HepG2 (cell line): ENCODE data around the gene ACSM2A. TPM values are rescaled to one million over a fixed set of nuclear protein-coding genes. Genes with fewer than 3 reads are reported as not detected.

Experiments used
- BCL6 ChIP-seq: IDR thresholded peaks from 2 replicates; pipeline ENCODE4 v1.6.1; 2016; ENCODE audit warnings: missing genetic modification reagents, missing compliant biosample characterization
- RXRB ChIP-seq: IDR thresholded peaks from 2 replicates; pipeline ENCODE4 v1.6.1; 2016; ENCODE audit warnings: borderline replicate concordance, missing genetic modification reagents, missing compliant biosample characterization
- SP5 ChIP-seq: IDR thresholded peaks from 2 replicates; pipeline ENCODE4 v1.6.1; 2016; ENCODE audit warnings: low read depth, borderline replicate concordance
- ZBTB3 ChIP-seq: sonication (generic); formaldehyde crosslinking; IDR thresholded peaks from 2 replicates; pipeline ENCODE4 v1.4.0; 2020; ENCODE audit warnings: low read depth, mild to moderate bottlenecking, moderate library complexity, missing genetic modification reagents, borderline replicate concordance
- ZFP36L1 ChIP-seq: sonication (generic); formaldehyde crosslinking; IDR thresholded peaks from 2 replicates; pipeline ENCODE4 v1.8.0; 2022; ENCODE audit warnings: mild to moderate bottlenecking, missing genetic modification reagents, moderate library complexity
- ZNF264 ChIP-seq: sonication (generic); formaldehyde crosslinking; IDR thresholded peaks from 2 replicates; pipeline ENCODE4 v1.4.0; 2020; ENCODE audit warnings: missing genetic modification reagents
- ZNF354B ChIP-seq: sonication (generic); formaldehyde crosslinking; IDR thresholded peaks from 2 replicates; pipeline ENCODE4 v1.8.0; 2022; ENCODE audit warnings: mild to moderate bottlenecking, missing genetic modification reagents
- ZNF644 ChIP-seq: IDR thresholded peaks from 2 replicates; pipeline ENCODE4 v1.6.1; 2016; ENCODE audit warnings: low read depth
- ZNF775 ChIP-seq: sonication (generic); formaldehyde crosslinking; IDR thresholded peaks from 2 replicates; pipeline ENCODE4 v1.4.0; 2020; ENCODE audit warnings: missing genetic modification reagents, mild to moderate bottlenecking, moderate library complexity, borderline replicate concordance
- ZNF878 ChIP-seq: sonication (generic); formaldehyde crosslinking; IDR thresholded peaks from 2 replicates; pipeline ENCODE4 v1.8.1; 2023; ENCODE audit warnings: mild to moderate bottlenecking, missing genetic modification reagents, moderate library complexity
- polyA plus RNA-seq, 8 experiments: library from polyadenylated mRNA; depleted of rRNA in 3 of 8; stranded (reverse) in 7 of 8; unstranded in 1 of 8; fragments of >200 nt; fragmentation: Illumina TruSeq in 4 of 8; extraction: Trizol in 4 of 8; gene quantifications; 2 replicates each; pipeline versions ENCODE4 v1.2.1 to v1.2.3, GENCODE V29; 2011 to 2016; ENCODE audit warnings: low read depth in 4 of 8, missing spikeins in 1 of 8, mixed read lengths in 1 of 8; ENCODE audit not compliant: insufficient read depth in 1 of 8
- total RNA-seq, 5 experiments: library from RNA; depleted of rRNA; stranded (reverse); fragments of >200 nt; fragmentation: Illumina TruSeq; extraction: Trizol; gene quantifications; 2 replicates each; pipeline ENCODE4 v1.2.3, GENCODE V29; 2016; ENCODE audit warnings: low read depth in 1 of 5
- TF ChIP-seq, protein P1 (sequence below): sonication (generic); formaldehyde crosslinking; IDR thresholded peaks from 2 replicates; pipeline ENCODE4 v1.4.0; 2020; ENCODE audit warnings: missing genetic modification reagents
- TF ChIP-seq, protein P2 (sequence below): IDR thresholded peaks from 2 replicates; pipeline ENCODE4 v1.6.1; 2016; ENCODE audit warnings: low read depth, borderline replicate concordance
- TF ChIP-seq, protein P3 (sequence below): sonication (generic); formaldehyde crosslinking; IDR thresholded peaks from 2 replicates; pipeline ENCODE4 v1.5.0; 2020; ENCODE audit warnings: mild to moderate bottlenecking, missing genetic modification reagents
- TF ChIP-seq, protein P4 (sequence below), 2 experiments: sonication (generic) in 1 of 2; formaldehyde crosslinking in 1 of 2; IDR thresholded peaks; 2 replicates each; pipeline versions ENCODE4 v1.6.1 to v1.9.0; 2014 to 2022; ENCODE audit warnings: antibody characterized with exemption in 1 of 2, borderline replicate concordance in 1 of 2, inconsistent platforms in 1 of 2, low read depth in 1 of 2, missing genetic modification reagents in 1 of 2

Gene ACSM2A
- total and polyA plus RNA-seq, 2 of the 13 experiments (the other 11 are each of a cell fraction or from before 2014, with no cell fraction given): 11.4 to 16.3 TPM

DNA sequence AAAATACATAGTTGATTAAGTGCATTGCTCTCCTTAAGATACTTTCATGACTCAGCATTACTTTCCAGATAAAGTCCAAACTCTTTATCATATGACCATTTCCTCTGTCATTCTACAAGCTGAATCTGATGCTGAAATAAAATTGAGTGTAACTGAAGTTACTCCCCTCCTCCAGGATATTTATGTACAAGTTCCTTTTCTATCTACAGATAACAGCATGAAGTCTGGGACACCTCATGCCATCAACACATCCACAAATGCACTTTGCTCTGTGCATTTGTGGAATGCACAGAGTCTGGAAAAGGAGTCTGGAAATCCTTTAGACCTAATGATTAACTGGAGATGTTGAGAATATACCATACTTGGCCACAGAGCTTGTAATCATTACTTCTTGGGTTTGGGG is 64.4 kb downstream of the ACSM2A start (continued):
- no peak for TF ChIP-seq ZNF354B (CRISPR knock-in tag)
- TF ChIP-seq ZBTB3: no peak
- peak; percentile 39; the same call in 1 of the 2 replicates for TF ChIP-seq ZNF264
- TF ChIP-seq ZNF775 (CRISPR knock-in tag): no peak
- TF ChIP-seq, protein P1, sequence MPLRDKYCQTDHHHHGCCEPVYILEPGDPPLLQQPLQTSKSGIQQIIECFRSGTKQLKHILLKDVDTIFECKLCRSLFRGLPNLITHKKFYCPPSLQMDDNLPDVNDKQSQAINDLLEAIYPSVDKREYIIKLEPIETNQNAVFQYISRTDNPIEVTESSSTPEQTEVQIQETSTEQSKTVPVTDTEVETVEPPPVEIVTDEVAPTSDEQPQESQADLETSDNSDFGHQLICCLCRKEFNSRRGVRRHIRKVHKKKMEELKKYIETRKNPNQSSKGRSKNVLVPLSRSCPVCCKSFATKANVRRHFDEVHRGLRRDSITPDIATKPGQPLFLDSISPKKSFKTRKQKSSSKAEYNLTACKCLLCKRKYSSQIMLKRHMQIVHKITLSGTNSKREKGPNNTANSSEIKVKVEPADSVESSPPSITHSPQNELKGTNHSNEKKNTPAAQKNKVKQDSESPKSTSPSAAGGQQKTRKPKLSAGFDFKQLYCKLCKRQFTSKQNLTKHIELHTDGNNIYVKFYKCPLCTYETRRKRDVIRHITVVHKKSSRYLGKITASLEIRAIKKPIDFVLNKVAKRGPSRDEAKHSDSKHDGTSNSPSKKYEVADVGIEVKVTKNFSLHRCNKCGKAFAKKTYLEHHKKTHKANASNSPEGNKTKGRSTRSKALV (CRISPR knock-in tag): no peak
- no peak for TF ChIP-seq ZFP36L1 (CRISPR knock-in tag)
- TF ChIP-seq, protein P2, sequence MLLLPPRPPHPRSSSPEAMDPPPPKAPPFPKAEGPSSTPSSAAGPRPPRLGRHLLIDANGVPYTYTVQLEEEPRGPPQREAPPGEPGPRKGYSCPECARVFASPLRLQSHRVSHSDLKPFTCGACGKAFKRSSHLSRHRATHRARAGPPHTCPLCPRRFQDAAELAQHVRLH (CRISPR knock-in tag): no peak
- no peak for TF ChIP-seq ZNF878 (CRISPR knock-in tag)
- TF ChIP-seq, protein P3, sequence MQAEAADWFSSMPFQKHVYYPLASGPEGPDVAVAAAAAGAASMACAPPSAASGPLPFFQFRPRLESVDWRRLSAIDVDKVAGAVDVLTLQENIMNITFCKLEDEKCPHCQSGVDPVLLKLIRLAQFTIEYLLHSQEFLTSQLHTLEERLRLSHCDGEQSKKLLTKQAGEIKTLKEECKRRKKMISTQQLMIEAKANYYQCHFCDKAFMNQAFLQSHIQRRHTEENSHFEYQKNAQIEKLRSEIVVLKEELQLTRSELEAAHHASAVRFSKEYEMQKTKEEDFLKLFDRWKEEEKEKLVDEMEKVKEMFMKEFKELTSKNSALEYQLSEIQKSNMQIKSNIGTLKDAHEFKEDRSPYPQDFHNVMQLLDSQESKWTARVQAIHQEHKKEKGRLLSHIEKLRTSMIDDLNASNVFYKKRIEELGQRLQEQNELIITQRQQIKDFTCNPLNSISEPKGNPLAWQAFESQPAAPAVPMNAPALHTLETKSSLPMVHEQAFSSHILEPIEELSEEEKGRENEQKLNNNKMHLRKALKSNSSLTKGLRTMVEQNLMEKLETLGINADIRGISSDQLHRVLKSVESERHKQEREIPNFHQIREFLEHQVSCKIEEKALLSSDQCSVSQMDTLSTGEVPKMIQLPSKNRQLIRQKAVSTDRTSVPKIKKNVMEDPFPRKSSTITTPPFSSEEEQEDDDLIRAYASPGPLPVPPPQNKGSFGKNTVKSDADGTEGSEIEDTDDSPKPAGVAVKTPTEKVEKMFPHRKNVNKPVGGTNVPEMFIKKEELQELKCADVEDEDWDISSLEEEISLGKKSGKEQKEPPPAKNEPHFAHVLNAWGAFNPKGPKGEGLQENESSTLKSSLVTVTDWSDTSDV (CRISPR knock-in tag): no peak
- TF ChIP-seq ZNF644 (CRISPR knock-in tag): peak; percentile 88
- peak; percentile 18; the same call in 1 of the 2 replicates for TF ChIP-seq RXRB (CRISPR knock-in tag)
- TF ChIP-seq BCL6: peak; percentile 81
- TF ChIP-seq, protein P4, sequence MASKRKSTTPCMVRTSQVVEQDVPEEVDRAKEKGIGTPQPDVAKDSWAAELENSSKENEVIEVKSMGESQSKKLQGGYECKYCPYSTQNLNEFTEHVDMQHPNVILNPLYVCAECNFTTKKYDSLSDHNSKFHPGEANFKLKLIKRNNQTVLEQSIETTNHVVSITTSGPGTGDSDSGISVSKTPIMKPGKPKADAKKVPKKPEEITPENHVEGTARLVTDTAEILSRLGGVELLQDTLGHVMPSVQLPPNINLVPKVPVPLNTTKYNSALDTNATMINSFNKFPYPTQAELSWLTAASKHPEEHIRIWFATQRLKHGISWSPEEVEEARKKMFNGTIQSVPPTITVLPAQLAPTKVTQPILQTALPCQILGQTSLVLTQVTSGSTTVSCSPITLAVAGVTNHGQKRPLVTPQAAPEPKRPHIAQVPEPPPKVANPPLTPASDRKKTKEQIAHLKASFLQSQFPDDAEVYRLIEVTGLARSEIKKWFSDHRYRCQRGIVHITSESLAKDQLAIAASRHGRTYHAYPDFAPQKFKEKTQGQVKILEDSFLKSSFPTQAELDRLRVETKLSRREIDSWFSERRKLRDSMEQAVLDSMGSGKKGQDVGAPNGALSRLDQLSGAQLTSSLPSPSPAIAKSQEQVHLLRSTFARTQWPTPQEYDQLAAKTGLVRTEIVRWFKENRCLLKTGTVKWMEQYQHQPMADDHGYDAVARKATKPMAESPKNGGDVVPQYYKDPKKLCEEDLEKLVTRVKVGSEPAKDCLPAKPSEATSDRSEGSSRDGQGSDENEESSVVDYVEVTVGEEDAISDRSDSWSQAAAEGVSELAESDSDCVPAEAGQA (IDR thresholded peaks at IDR 0.05; ENCODE audit: low read depth): no peak
- TF ChIP-seq, protein P4 (CRISPR knock-in tag; IDR thresholded peaks at IDR 0.05; ENCODE audit: borderline replicate concordance): no peak
- TF ChIP-seq SP5 (CRISPR knock-in tag): no peak
